ENCODE data around the gene RASSF6.

DNA sequence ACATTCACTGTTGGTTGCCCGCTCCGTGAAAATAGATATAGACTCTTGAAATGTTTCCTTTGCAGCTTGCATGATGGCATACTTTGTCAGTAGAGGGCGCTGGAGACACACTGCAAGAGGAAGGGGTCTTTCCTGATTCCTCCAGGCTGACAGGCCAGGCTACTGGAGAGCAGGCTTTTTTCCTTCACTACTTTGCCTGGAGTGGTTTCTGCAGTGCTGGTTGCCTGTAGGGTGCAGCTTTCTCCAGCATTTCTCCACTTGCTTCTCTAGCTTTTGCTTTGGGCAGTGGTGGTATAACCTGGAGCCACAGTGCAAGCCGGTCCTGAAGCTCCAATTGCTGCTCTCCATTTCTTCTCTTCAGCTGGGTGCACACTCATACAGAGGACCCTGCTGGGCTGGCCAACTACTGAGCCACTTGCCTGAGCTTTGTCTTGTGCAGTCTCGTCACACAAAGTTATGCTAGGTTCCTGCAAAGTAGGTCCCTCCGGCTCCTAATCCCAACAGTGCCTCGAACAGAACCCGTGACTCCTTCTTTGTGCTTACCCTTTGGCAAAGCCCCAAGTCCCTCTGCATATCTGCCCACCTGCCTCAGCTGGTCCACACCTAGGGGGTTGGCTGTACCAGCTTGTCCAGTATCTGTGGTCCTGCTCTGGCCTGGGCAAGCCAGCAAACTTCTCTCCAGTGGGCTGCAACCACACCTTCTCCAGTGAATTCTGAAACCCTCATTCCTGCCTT, 46.3 kb downstream of the RASSF6 start:
- TF ChIP-seq EZH2 (IDR thresholded peaks at IDR 0.05): no peak
- TF ChIP-seq POLR2AphosphoS5 (IDR thresholded peaks at IDR 0.05; ENCODE audit: borderline replicate concordance, low read depth, low read length): no peak

Measured in SK-N-MC (cell line).